Peyer's patch (tissue), 4 donors: ENCODE measurements around the gene MYO6.

ENCODE experiments used
- POLR2A ChIP-seq, 2 donors: fragments of 450-650 bp; IDR thresholded peaks; one replicate each; pipeline ENCODE4 v1.5.1; 2017; ENCODE audit warnings: antibody characterized with exemption in 2 of 2, mild to moderate bottlenecking in 2 of 2, moderate library complexity in 2 of 2
- TF ChIP-seq, protein P1 (sequence below), 6 experiments: fragments of 450-650 bp in 4 of 6; fragments of 200-600 bp in 2 of 6; sonication (generic) in 1 of 6; IDR thresholded peaks; one replicate each; pipeline ENCODE4 v1.5.1; 2017 to 2019; ENCODE audit warnings: antibody characterized with exemption in 6 of 6, mild to moderate bottlenecking in 3 of 6, moderate library complexity in 1 of 6

DNA sequence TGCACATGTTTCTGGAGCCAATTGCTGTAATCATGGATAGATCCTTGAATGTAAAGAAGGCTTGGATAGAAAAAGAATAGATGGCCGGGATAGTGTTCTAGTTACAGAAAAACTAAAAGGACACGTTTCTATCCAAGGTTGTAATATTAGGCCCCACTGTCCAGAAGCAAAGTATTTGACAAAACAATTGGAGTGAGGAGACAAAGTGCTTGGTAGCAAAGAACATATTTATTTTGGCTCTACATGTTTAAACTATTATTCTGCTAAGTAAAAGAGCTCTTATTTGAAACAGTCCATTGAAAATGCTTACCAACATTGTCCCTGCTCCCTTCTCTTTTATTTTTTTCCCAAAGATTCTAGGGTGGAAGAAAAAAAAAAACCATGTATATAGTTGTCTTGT, 94.4 kb downstream of the MYO6 start:
- no peak for TF ChIP-seq POLR2A (IDR thresholded peaks at IDR 0.05)
- TF ChIP-seq, protein P1, sequence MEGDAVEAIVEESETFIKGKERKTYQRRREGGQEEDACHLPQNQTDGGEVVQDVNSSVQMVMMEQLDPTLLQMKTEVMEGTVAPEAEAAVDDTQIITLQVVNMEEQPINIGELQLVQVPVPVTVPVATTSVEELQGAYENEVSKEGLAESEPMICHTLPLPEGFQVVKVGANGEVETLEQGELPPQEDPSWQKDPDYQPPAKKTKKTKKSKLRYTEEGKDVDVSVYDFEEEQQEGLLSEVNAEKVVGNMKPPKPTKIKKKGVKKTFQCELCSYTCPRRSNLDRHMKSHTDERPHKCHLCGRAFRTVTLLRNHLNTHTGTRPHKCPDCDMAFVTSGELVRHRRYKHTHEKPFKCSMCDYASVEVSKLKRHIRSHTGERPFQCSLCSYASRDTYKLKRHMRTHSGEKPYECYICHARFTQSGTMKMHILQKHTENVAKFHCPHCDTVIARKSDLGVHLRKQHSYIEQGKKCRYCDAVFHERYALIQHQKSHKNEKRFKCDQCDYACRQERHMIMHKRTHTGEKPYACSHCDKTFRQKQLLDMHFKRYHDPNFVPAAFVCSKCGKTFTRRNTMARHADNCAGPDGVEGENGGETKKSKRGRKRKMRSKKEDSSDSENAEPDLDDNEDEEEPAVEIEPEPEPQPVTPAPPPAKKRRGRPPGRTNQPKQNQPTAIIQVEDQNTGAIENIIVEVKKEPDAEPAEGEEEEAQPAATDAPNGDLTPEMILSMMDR (IDR thresholded peaks at IDR 0.05): no peak
